ENCODE data around the gene CCDC92. TPM values are rescaled to one million over a fixed set of nuclear protein-coding genes. Genes with fewer than 3 reads are reported as not detected.

The CCDC92 gene
- total RNA-seq, 1 donor from 2014 or later: 74.7 TPM

DNA sequence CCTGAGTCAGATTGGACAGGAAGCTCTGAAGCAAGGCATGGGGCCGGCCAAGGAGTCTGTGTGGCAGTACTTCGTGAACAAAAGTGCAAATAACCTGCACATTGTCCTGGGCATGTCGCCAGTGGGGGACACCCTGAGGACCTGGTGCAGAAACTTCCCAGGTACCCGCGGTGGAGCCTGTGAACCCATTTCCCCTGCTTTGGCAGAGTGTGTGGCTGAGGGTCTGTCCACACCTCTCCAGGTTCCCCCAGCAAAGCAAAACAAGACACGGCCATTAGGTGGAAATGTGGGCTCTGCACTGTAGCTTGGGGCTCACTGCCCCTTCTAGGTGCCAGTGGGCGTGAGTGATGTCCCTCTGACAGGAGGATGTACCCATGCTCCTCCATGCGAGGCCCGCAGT, 79.4 kb downstream of the CCDC92 start:
- Mint-ChIP-seq H3K36me3 (ENCODE audit: low read depth) (no peaks in the 10 kb centered on the region), H3K27me3 (ENCODE audit: low read depth) (peaks cover 1% of the 10 kb centered on the region), H3K4me3 (ENCODE audit: unreplicated experiment) (no peak overlapping the region), H3K27ac (ENCODE audit: unreplicated experiment) (no peak overlapping the region), H3K4me1 (ENCODE audit: low read depth) (peaks cover 15% of the 10 kb centered on the region), H3K9me3 (ENCODE audit: low read depth) (no peaks in the 10 kb centered on the region)
- TF ChIP-seq, protein P1, sequence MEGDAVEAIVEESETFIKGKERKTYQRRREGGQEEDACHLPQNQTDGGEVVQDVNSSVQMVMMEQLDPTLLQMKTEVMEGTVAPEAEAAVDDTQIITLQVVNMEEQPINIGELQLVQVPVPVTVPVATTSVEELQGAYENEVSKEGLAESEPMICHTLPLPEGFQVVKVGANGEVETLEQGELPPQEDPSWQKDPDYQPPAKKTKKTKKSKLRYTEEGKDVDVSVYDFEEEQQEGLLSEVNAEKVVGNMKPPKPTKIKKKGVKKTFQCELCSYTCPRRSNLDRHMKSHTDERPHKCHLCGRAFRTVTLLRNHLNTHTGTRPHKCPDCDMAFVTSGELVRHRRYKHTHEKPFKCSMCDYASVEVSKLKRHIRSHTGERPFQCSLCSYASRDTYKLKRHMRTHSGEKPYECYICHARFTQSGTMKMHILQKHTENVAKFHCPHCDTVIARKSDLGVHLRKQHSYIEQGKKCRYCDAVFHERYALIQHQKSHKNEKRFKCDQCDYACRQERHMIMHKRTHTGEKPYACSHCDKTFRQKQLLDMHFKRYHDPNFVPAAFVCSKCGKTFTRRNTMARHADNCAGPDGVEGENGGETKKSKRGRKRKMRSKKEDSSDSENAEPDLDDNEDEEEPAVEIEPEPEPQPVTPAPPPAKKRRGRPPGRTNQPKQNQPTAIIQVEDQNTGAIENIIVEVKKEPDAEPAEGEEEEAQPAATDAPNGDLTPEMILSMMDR (IDR thresholded peaks at IDR 0.05): no peak
- peak; percentile 68 for DNase-seq (ENCODE audit: low spot score)

DNA sequence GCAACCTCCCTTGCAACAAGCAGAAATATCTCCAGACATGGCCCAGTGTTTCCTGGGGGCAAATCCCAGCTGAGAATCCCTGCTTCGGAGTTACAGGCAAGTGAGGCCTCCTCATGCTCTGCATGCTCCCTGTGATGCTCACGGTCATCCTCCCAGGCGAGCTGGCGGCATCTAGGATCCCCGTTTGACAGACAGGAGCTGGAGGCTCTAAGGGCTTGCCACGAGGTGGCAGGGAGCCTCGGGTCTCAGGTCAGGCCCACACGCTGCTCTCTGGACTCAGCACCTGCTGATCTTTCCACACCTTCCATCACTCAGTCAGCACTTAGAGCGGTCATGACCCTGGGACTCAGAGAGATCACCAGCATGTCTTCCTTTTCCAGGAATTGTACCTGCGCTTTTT, 79.8 kb downstream of the CCDC92 start:
- H3K9me3 Mint-ChIP-seq (ENCODE audit: low read depth): no peaks in the 10 kb centered on the region
- TF ChIP-seq, protein P1 (IDR thresholded peaks at IDR 0.05): no peak
- H3K27ac Mint-ChIP-seq (ENCODE audit: unreplicated experiment): no peak overlapping the region
- H3K4me1 Mint-ChIP-seq (ENCODE audit: low read depth): peaks cover 15% of the 10 kb centered on the region
- peak; percentile 58 for DNase-seq (ENCODE audit: low spot score)
- H3K27me3 Mint-ChIP-seq (ENCODE audit: low read depth): peaks cover 1% of the 10 kb centered on the region
- H3K4me3 Mint-ChIP-seq (ENCODE audit: unreplicated experiment): no peak overlapping the region
- no peaks in the 10 kb centered on the region for H3K36me3 Mint-ChIP-seq (ENCODE audit: low read depth)

DNA sequence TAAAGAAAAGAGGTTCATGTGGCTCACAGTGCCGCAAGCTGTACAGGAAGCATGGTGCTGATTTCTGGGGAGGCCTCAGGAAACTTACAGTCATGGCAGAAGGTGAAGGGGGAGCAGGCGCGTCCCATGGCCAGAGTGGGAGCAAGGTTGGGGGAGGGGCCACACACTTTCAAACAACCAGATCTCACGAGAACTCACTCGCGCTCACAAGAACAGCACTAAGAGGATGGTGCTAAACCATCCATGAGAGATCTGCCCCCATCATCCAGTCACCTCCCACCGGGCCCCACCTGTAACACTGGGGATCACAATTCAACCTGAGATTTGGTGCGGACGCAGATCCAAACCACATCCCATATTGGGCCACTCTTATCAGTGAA, 80.5 kb downstream of the CCDC92 start:
- H3K27me3 Mint-ChIP-seq (ENCODE audit: low read depth): peaks cover 3% of the 10 kb centered on the region
- TF ChIP-seq, protein P1 (IDR thresholded peaks at IDR 0.05): no peak
- H3K9me3 Mint-ChIP-seq (ENCODE audit: low read depth): no peaks in the 10 kb centered on the region
- no peaks in the 10 kb centered on the region for H3K36me3 Mint-ChIP-seq (ENCODE audit: low read depth)
- peaks cover 14% of the 10 kb centered on the region for H3K4me1 Mint-ChIP-seq (ENCODE audit: low read depth)
- no peak overlapping the region for H3K27ac Mint-ChIP-seq (ENCODE audit: unreplicated experiment)
- peak; percentile 17 for DNase-seq (ENCODE audit: low spot score)
- no peak overlapping the region for H3K4me3 Mint-ChIP-seq (ENCODE audit: unreplicated experiment)

DNA sequence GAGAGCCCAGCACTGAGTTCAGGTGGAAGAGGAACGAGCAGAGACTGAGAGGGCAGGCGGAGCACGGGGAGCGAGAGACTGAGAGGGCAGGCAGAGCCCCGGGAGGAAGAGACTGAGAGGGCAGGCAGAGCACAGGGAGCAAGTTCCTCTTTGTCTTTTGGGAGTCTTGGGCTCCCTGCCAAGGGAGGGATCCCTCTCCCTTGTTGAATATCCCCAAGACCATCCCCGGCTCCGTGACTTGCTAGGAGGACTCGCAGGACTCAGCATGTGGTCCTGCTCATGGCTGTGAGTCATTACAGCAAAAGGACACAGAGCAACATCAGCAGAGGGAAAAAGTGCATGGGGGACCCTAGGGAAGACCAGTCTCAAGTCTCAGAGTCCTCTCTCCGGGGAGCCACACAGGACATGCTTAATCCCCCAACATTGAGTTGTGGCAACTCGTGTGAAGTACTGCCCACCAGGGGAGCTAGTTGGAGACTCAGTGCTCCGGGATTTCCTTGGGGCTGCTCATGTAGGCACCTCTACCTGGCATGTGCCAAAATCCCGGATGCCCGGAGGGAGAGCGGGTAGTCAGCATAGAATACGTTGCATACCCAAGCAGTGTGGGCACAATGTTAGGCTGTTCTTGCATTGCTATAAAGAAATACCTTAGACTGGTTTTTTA, 81.0 kb downstream of the CCDC92 start:
- peaks cover 5% of the 10 kb centered on the region for H3K27me3 Mint-ChIP-seq (ENCODE audit: low read depth)
- H3K27ac Mint-ChIP-seq (ENCODE audit: unreplicated experiment): no peak overlapping the region
- TF ChIP-seq, protein P1 (IDR thresholded peaks at IDR 0.05): no peak
- peak; percentile 71 for DNase-seq (ENCODE audit: low spot score)
- H3K4me3 Mint-ChIP-seq (ENCODE audit: unreplicated experiment): no peak overlapping the region
- H3K9me3 Mint-ChIP-seq (ENCODE audit: low read depth): no peaks in the 10 kb centered on the region
- peaks cover 9% of the 10 kb centered on the region for H3K4me1 Mint-ChIP-seq (ENCODE audit: low read depth)
- no peaks in the 10 kb centered on the region for H3K36me3 Mint-ChIP-seq (ENCODE audit: low read depth)

DNA sequence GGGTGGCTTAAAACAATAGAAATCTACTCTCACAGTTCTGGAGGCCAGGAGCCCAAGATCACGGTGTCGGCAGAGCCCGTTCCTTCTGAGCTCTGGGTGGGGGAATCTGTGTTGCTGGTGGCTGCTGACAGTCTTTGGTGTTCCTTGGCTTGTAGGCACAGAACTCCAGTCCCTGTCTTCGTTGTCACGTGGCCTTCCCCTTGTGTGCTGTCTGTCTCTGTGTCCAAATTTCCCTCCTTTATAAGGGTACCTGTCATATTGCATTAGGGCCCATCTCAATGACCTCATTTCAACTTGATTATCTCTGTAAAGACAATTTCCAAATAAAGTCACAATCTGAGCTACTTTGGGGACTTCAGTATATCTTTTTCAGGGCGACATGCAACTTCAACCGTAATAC, 81.6 kb downstream of the CCDC92 start:
- TF ChIP-seq, protein P1 (IDR thresholded peaks at IDR 0.05): no peak
- peak; percentile 32 for DNase-seq (ENCODE audit: low spot score)

More for the DNA sequence above, 81.6 kb downstream of the CCDC92 start:
- no peaks in the 10 kb centered on the region for H3K36me3 Mint-ChIP-seq (ENCODE audit: low read depth)
- no peak overlapping the region for H3K27ac Mint-ChIP-seq (ENCODE audit: unreplicated experiment)
- no peaks in the 10 kb centered on the region for H3K9me3 Mint-ChIP-seq (ENCODE audit: low read depth)
- peaks cover 7% of the 10 kb centered on the region for H3K4me1 Mint-ChIP-seq (ENCODE audit: low read depth)
- peaks cover 10% of the 10 kb centered on the region for H3K27me3 Mint-ChIP-seq (ENCODE audit: low read depth)
- H3K4me3 Mint-ChIP-seq (ENCODE audit: unreplicated experiment): no peak overlapping the region
